Kidney (tissue), 14 donors: ENCODE results near the gene FBXL16. TPM values are rescaled to one million over a fixed set of nuclear protein-coding genes. Genes with fewer than 3 reads are reported as not detected.

ENCODE experiments used
- DNase-seq, 5 donors: peaks; one replicate each; pipeline ENCODE4 v3.0.0-alpha.2; 2013 to 2020
- FAIRE-seq: peaks from 2 replicates; lab custom pipeline; 2012; peaks lifted over from hg19 to GRCh38; lab: Jason Lieb, UNC
- H3K27ac ChIP-seq, 2 donors: one replicate each; pipeline ENCODE4 v1.7.0; 2013; ENCODE audit warnings: low read depth in 2 of 2, low read length in 2 of 2, inconsistent platforms in 1 of 2
- H3K27me3 ChIP-seq: one replicate; pipeline ENCODE4 v1.7.1; 2013; ENCODE audit warnings: low read length, inconsistent platforms; ENCODE audit not compliant: control insufficient read depth, insufficient read depth
- H3K36me3 ChIP-seq, 3 donors: one replicate each; pipeline versions ENCODE4 v1.7.0 to v1.7.1; 2013; ENCODE audit warnings: low read length in 3 of 3, control low read depth in 1 of 3, inconsistent platforms in 1 of 3; ENCODE audit not compliant: insufficient read depth in 3 of 3, control insufficient read depth in 2 of 3
- H3K4me1 ChIP-seq, 3 donors: one replicate each; pipeline versions ENCODE4 v1.7.0 to v1.7.1; 2013; ENCODE audit warnings: low read length in 3 of 3, inconsistent platforms in 1 of 3, low read depth in 1 of 3; ENCODE audit not compliant: control insufficient read depth in 2 of 3, insufficient read depth in 2 of 3
- H3K4me3 ChIP-seq, 3 donors: one replicate each; pipeline versions ENCODE4 v1.7.0 to v1.8.1; 2013; ENCODE audit warnings: low read length in 3 of 3, control low read depth in 1 of 3, inconsistent platforms in 1 of 3
- H3K9ac ChIP-seq, 3 donors: one replicate each; pipeline versions ENCODE4 v1.7.0 to v1.7.1; 2013; ENCODE audit warnings: low read length in 3 of 3, control low read depth in 1 of 3, inconsistent platforms in 1 of 3
- H3K9me3 ChIP-seq, 3 donors: one replicate each; pipeline versions ENCODE4 v1.7.0 to v1.7.1; 2013; ENCODE audit warnings: low read length in 3 of 3, control low read depth in 1 of 3, inconsistent platforms in 1 of 3; ENCODE audit not compliant: control insufficient read depth in 2 of 3, insufficient read depth in 1 of 3
- CTCF ChIP-seq: IDR thresholded peaks from 3 replicates; pipeline ENCODE4 v1.5.1; 2012; ENCODE audit warnings: mild to moderate bottlenecking, moderate library complexity, borderline replicate concordance; ENCODE audit not compliant: insufficient read depth; ENCODE audit errors: extremely low read depth
- intact Hi-C: fragments of 100-400 bp; cut with DNase I; formaldehyde crosslinking; loops from one replicate; pipeline ENCODE4 v1.11.1; 2022
- polyA plus RNA-seq: library from polyadenylated mRNA; stranded (reverse); fragments of 350-450 nt; fragmentation: Illumina TruSeq; extraction: RNeasy Lipid Tissue Mini Kit (QIAGEN cat#74804); gene quantifications from one replicate; pipeline ENCODE4 v1.2.3, GENCODE V29; 2014; ENCODE audit warnings: low read depth, low replicate concordance; ENCODE audit not compliant: insufficient read depth
- total RNA-seq: library from RNA; stranded (reverse); fragmentation: NEBNext Ultra II Directional; extraction: Animal tissue kit (Norgen Biotek cat#: 25700); gene quantifications from one replicate; pipeline ENCODE4 v1.2.1, GENCODE V29; 2021
- donor health status: control.
- donor health status: control.
- donor health status: control.
- donor health status: control.
- donor health status: control.
- donor health status: DM: yes; HTN: yes; CAD: no.
- donor health status: Normal renal cell carcinoma (clear cell type).

The FBXL16 gene
- total and polyA plus RNA-seq, 2 donors from 2014 or later: 12.0 to 44.9 TPM

GRCh38 chr16:751152-752006, 45.8 kb upstream of the FBXL16 start:
- Histone ChIP-seq H3K9ac (no peak overlapping the region), H3K36me3 (no peaks in the 10 kb centered on the region), H3K9me3 (no peaks in the 10 kb centered on the region), H3K4me3 (no peak overlapping the region), H3K27ac (no peak overlapping the region), H3K4me1 (no peaks in the 10 kb centered on the region), H3K27me3 (no peaks in the 10 kb centered on the region)
- FAIRE-seq: no peak
- no peak for TF ChIP-seq CTCF
- intact Hi-C loops: no loop called here
- DNase-seq: peak in 1 of 5 donors; percentile 38

DNA sequence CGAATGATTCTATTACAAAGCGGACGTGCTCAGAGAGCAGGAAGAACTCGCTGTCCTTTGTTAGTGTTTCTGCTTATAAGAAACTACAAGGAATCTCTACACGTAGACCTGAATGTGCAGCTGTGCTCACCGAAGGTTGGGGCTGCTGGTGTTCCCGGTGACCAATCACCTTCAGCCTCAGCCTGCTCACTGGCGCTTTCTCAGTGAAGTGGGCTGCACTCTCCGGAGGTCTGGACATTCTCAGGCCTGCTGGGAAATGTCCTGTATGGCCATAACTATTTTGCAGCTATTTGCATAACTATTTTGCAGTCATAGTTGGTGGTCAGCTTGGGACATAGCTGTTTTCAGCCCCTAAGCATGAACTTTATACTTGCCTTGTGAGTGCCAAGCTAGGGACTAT, 44.9 kb upstream of the FBXL16 start:
- DNase-seq (peak in 3 of 5 donors; percentile 52 to 58 (median 57)), FAIRE-seq (no peak)
- Histone ChIP-seq H3K27me3 (no peaks in the 10 kb centered on the region), H3K9ac (no peak overlapping the region), H3K4me1 (no peaks in the 10 kb centered on the region), H3K9me3 (no peaks in the 10 kb centered on the region), H3K4me3 (no peak overlapping the region), H3K27ac (no peak overlapping the region), H3K36me3 (no peaks in the 10 kb centered on the region)
- intact Hi-C loops: no loop called here
- TF ChIP-seq CTCF: no peak

DNA sequence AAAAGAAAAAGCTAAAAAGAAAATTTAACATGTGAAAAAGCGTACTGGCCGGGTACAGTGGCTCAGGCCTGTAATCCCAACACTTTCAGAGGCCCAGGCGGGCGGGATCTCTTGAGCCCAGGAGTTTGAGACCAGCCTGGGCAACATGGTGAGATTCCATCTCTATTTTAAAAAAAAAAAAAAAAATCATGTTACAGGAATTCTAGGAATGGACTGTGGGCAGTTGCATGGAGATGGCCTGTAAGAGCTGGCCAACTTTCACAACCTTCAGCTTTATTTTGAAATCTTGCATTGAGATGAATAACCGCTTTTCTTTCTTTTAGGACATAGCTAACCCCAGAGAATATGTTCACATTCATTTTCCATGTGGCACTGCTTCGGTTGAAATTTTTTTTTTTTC, 43.4 kb upstream of the FBXL16 start:
- Histone ChIP-seq H3K4me1 (no peaks in the 10 kb centered on the region), H3K27ac (no peak overlapping the region), H3K9ac (no peak overlapping the region), H3K36me3 (no peaks in the 10 kb centered on the region), H3K27me3 (no peaks in the 10 kb centered on the region), H3K9me3 (no peaks in the 10 kb centered on the region), H3K4me3 (no peak overlapping the region)
- TF ChIP-seq CTCF: no peak
- FAIRE-seq (no peak), DNase-seq (no peak)
- intact Hi-C loops: no loop called here
